Testis (tissue), 3 donors: ENCODE results near the gene SPATA2L. TPM values are rescaled to one million over a fixed set of nuclear protein-coding genes. Genes with fewer than 3 reads are reported as not detected.

Experiments used
- DNase-seq: peaks from one replicate; pipeline ENCODE4 v3.0.0-alpha.2; 2019
- H3K27ac ChIP-seq, 2 donors: fragments of 200-600 bp; sonication (generic); one replicate each; pipeline ENCODE4 v1.5.1; 2019
- H3K27me3 ChIP-seq: fragments of 200-600 bp; sonication (generic); one replicate; pipeline ENCODE4 v1.5.1; 2019
- H3K36me3 ChIP-seq: fragments of 200-600 bp; sonication (generic); one replicate; pipeline ENCODE4 v1.5.1; 2017; ENCODE audit warnings: low read depth; ENCODE audit errors: missing control alignments
- H3K4me1 ChIP-seq: fragments of 200-600 bp; sonication (generic); one replicate; pipeline ENCODE4 v1.5.1; 2019
- H3K4me3 ChIP-seq, 2 donors: fragments of 200-600 bp; sonication (generic); one replicate each; pipeline ENCODE4 v1.5.1; 2017 to 2019
- H3K9me3 ChIP-seq: fragments of 200-600 bp; sonication (generic); one replicate; pipeline ENCODE4 v1.5.1; 2017
- CTCF ChIP-seq, 3 experiments: fragments of 450-650 bp in 2 of 3; fragments of 200-600 bp in 1 of 3; sonication (generic) in 1 of 3; IDR thresholded peaks; one replicate each; pipeline ENCODE4 v1.5.1; 2016 to 2019; ENCODE audit warnings: antibody characterized with exemption in 3 of 3, mild to moderate bottlenecking in 2 of 3, moderate library complexity in 1 of 3
- POLR2A ChIP-seq: fragments of 450-650 bp; IDR thresholded peaks from one replicate; pipeline ENCODE4 v1.6.1; 2017; ENCODE audit warnings: antibody characterized with exemption, mild to moderate bottlenecking, moderate library complexity
- WGBS, 2 donors: methylation state at CpG; one replicate each; pipeline ENCODE4 v1.1.5; 2018; 5-methylcytosine and 5-hydroxymethylcytosine counted together
- intact Hi-C: fragments of 100-400 bp; cut with DNase I; formaldehyde crosslinking; loops from one replicate; pipeline ENCODE4 v1.15.1; 2023; ENCODE audit warnings: low total_unique reads
- polyA plus RNA-seq: library from polyadenylated mRNA; stranded (reverse); fragments of 350-450 nt; fragmentation: Illumina TruSeq; extraction: RNeasy Lipid Tissue Mini Kit (QIAGEN cat#74804); gene quantifications from one replicate; pipeline ENCODE4 v1.2.3, GENCODE V29; 2014; ENCODE audit warnings: low read depth, low replicate concordance; ENCODE audit not compliant: insufficient read depth
- total RNA-seq, 2 donors: library from RNA; depleted of rRNA; stranded (reverse); fragments of >200 nt; gene quantifications; one replicate each; pipeline ENCODE4 v1.2.3, GENCODE V29; 2016

The SPATA2L gene
- total and polyA plus RNA-seq, 3 donors from 2014 or later, result 4.9 to 14.4 (median 13.9) TPM

GRCh38 chr16:89746043-89746442 is 44.5 kb upstream of the SPATA2L start:
- no peaks in the 10 kb centered on the region for H3K27me3 ChIP-seq
- no peak overlapping the region for H3K27ac ChIP-seq
- H3K36me3 ChIP-seq, result no peaks in the 10 kb centered on the region
- intact Hi-C loops, result no loop called here
- H3K9me3 ChIP-seq, result no peaks in the 10 kb centered on the region
- DNase-seq, result no peak
- peaks cover 18% of the 10 kb centered on the region for H3K4me1 ChIP-seq
- WGBS, 2 donors, result 93 to 95% methylated on average over 14 to 15 of the region's 15 CpGs
- H3K4me3 ChIP-seq, result no peak overlapping the region
- no peak for TF ChIP-seq CTCF (IDR thresholded peaks at IDR 0.05)
- TF ChIP-seq POLR2A, result no peak

DNA sequence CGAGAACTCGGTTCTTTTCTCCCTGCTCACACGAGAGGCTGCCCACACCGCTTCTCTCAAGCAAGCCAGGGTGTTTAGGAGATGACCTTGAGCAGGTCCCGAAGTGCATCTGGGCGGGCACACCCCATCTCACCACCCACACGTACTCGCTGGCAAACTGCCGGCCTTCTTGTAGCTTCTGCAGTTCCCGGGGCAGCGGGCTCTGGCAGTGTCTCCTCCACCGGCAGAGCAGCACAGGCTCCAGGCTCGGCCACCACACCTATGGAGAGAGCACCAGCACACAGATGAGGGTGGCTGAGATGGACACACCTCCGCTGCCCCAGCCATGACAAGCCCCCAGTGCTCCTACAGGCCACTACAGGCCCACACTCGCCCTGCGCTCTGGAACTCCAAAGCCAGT is 43.3 kb upstream of the SPATA2L start:
- Histone ChIP-seq H3K4me1 (peaks cover 18% of the 10 kb centered on the region), H3K4me3 (no peak overlapping the region), H3K9me3 (no peaks in the 10 kb centered on the region), H3K27me3 (no peaks in the 10 kb centered on the region), H3K36me3 (no peaks in the 10 kb centered on the region), H3K27ac (peak overlapping the region in 1 of 2 donors; percentile 18)
- intact Hi-C loops, result no loop called here
- peak; percentile 95 for DNase-seq
- no peak for TF ChIP-seq CTCF (IDR thresholded peaks at IDR 0.05)
- TF ChIP-seq POLR2A, result no peak
- 41 to 87% methylated on average over 9 to 16 of the region's 16 CpGs for WGBS, 2 donors

- no peaks in the 10 kb centered on the region for H3K36me3 ChIP-seq
- H3K9me3 ChIP-seq, result no peaks in the 10 kb centered on the region
- no peak overlapping the region for H3K4me3 ChIP-seq
- H3K4me1 ChIP-seq, result peaks cover 18% of the 10 kb centered on the region
- no peaks in the 10 kb centered on the region for H3K27me3 ChIP-seq
- 62 to 63% methylated on average over 3 to 4 of the region's 4 CpGs for WGBS, 2 donors
- intact Hi-C loops, result no loop called here
- no peak overlapping the region for H3K27ac ChIP-seq
- TF ChIP-seq CTCF (IDR thresholded peaks at IDR 0.05) (no peak), POLR2A (no peak)
- no peak for DNase-seq
Measured at GRCh38 chr16:89742948-89743347, 41.4 kb upstream of the SPATA2L start.

DNA sequence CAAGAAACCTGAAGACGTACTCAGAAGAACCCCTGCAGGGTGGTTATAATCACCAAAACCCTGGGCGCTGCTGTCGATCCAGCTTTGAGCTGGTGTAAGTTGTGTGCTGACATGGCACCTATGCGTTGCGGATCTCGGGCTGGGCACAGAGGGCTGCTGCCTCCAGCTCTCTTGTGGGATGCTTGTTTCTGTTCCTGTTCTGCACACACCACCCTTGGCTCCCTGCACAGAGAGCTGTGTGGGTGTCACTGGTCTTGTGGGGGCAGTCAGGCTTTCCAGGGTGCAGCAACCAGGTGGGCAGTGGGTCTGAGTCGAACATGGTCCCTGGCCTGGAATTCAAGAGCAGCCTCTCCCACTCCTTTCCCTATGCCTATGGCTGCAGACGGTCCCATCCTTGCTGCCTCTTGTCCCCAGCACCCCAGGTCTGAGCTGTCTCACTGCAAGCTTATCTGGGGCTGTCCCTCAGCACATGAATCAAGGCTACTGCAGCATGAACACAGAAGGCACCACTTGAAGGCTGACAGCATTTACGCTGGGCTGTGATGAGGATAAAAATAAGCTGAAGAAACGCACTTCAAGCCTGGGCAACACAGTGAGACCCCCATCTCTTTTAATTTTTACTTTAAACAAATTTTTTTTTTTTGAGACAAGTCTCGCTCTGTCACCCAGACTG is 40.0 kb upstream of the SPATA2L start:
- no peaks in the 10 kb centered on the region for H3K36me3 ChIP-seq
- 69 to 70% methylated on average over 11 of the region's 11 CpGs for WGBS, 2 donors

More for the DNA sequence above, 40.0 kb upstream of the SPATA2L start:
- no peak overlapping the region for H3K27ac ChIP-seq
- H3K4me1 ChIP-seq, result peaks cover 18% of the 10 kb centered on the region
- TF ChIP-seq POLR2A, result no peak
- TF ChIP-seq CTCF (IDR thresholded peaks at IDR 0.05), result no peak
- H3K27me3 ChIP-seq, result no peaks in the 10 kb centered on the region
- H3K4me3 ChIP-seq, result no peak overlapping the region
- intact Hi-C loops, result no loop called here
- no peak for DNase-seq
- H3K9me3 ChIP-seq, result no peaks in the 10 kb centered on the region
